Heart left ventricle (tissue), 13 donors: ENCODE data around the gene NBAS.

Source experiments
- CTCF ChIP-seq, 12 donors: fragments of 200-600 bp; sonication (generic) in 4 of 12; IDR thresholded peaks; one replicate each; pipeline versions ENCODE4 v1.5.0 to v1.8.0; 2018 to 2022; ENCODE audit warnings: antibody characterized with exemption in 12 of 12, mild to moderate bottlenecking in 5 of 12
- POLR2A ChIP-seq, 2 donors: fragments of 450-650 bp; IDR thresholded peaks; one replicate each; pipeline ENCODE4 v1.6.1; 2017; ENCODE audit warnings: antibody characterized with exemption in 2 of 2, mild to moderate bottlenecking in 2 of 2, moderate library complexity in 2 of 2
- donor health status: ischemic (EF 13 %, LVEDD 7.1; RV severe dilation, severe dysfunction).
- donor health status: DM: no; HTN: yes; CAD: no.
- donor health status: DM: no; HTN: no; CAD: no.
- donor health status: ischemic (EF 25% LVEDD 6.9; RV normal size, moderate dysfunction).
- donor health status: ischemic (EF 25% LVEDD 5.7; RV mildly dilated, moderate dysfunction).
- donor health status: ischemic (EF 35%, LVEDD 5.7; RV mildly dilated, moderate dysfunction).
- donor health status: nonischemic (EF 11% LVEDD 7.7; RV severe dilation, severe dysfunction).
- donor health status: DM: yes; HTN: yes; CAD: no.
- donor health status: PGD.
- donor health status: ischemic (EF 29% LVEDD 5.4; RV normal size, mild dysfunction).
- donor health status: nonischemic (EF 23%, LVEDD 6.1; RV moderate dilation, normal function).

DNA sequence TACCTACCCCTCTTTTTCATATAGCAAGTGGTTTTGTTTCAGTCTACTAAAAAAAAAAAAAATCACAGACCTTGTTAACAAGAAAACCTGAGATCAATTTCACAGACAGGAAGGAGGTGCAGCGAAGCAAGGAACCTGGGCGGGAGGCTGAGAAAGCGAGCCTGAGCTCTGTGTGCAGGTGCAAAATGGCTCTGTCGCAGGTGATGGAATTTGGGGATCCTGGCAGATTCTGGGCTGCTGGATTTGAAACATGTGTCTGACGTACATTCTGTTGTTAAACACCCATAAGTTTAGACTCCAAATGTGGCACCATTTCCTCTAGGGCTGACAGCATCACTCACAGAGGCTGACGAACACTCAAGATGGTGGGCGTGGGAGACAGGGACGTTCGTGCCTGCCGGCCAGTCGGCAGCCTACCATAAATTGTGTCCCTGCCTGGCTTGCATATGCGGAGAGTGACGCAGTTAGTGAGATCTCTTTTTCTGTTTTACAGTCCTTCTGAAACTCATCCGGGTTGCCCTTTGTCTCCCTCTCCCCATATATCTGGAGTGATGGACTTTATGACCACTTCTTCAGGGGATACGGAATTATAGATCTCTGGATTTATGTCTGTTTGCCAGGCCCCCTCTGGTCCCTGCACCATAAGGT lies 21.7 kb upstream of the NBAS start:
- TF ChIP-seq CTCF (IDR thresholded peaks at IDR 0.05) (no peak), POLR2A (IDR thresholded peaks at IDR 0.05) (no peak)
